K562 (cell line): ENCODE data around the gene PPP2R3B. TPM values are rescaled to one million over a fixed set of nuclear protein-coding genes. Genes with fewer than 3 reads are reported as not detected.

Experiments used
- ATAC-seq: fragments of 200-7000 bp; cut with Tn5 transposase; 3 replicates; pipeline ENCODE4 v1.9.1; 2020; ENCODE audit warnings: moderate library complexity
- BruUV-seq: library from RNA; stranded (reverse); fragments of 400-500 nt; replicated peaks from 2 replicates; lab custom pipeline; 2021; lab: Mats Ljungman, UMichigan
- CTCF ChIA-PET: fragments of 300-600 bp; formaldehyde crosslinking; extraction: SDS; loops from one replicate; lab custom pipeline; 2021; ENCODE audit warnings: low intra/inter-chr PET ratio; lab: Yijun Ruan, JAX
- POLR2A ChIA-PET: fragments of 300-600, 350-650 bp; sonication (Branson Sonifier 250); formaldehyde crosslinking; extraction: SDS; loops from one replicate; lab custom pipeline; 2021; ENCODE audit warnings: antibody characterized with exemption, inconsistent platforms; lab: Yijun Ruan, JAX
- DNase-seq, 4 experiments: peaks; one replicate each; pipeline versions ENCODE4 v3.0.0 to v3.0.0-alpha.2; 2011 to 2018; ENCODE audit warnings: low spot score in 3 of 4, mixed read lengths in 3 of 4; ENCODE audit errors: extremely low read depth in 1 of 4
- FAIRE-seq: peaks from 2 replicates; lab custom pipeline; 2011; peaks lifted over from hg19 to GRCh38; lab: Jason Lieb, UNC
- H2AFZ ChIP-seq: 2 replicates; pipeline ENCODE4 v1.6.0; 2011; ENCODE audit warnings: low read depth, low read length, control low read depth, inconsistent platforms
- H3K27ac ChIP-seq: fragments of 200-600 bp; 3 replicates; pipeline ENCODE4 v1.8.0; 2011; ENCODE audit warnings: low read depth, mild to moderate bottlenecking, control low read depth, inconsistent platforms, low read length, moderate library complexity, mixed read lengths; ENCODE audit errors: extremely low read depth
- H3K27me3 ChIP-seq, 2 experiments: fragments of 300-600 bp in 1 of 2; 2 replicates in 1 of 2; 3 replicates in 1 of 2; pipeline versions ENCODE4 v1.6.0 to v1.8.0; 2011; ENCODE audit warnings: inconsistent platforms in 2 of 2, low read length in 2 of 2, mild to moderate bottlenecking in 1 of 2, mixed read lengths in 1 of 2, moderate library complexity in 1 of 2; ENCODE audit not compliant: control insufficient read depth in 2 of 2, insufficient read depth in 2 of 2
- H3K36me3 ChIP-seq: fragments of 300-600 bp; 3 replicates; pipeline ENCODE4 v1.8.0; 2011; ENCODE audit warnings: mild to moderate bottlenecking, low read length, inconsistent platforms; ENCODE audit not compliant: control insufficient read depth, insufficient read depth
- H3K4me1 ChIP-seq, 2 experiments: fragments of 200-600 bp in 1 of 2; replicated peaks in 1 of 2; 2 replicates in 1 of 2; 3 replicates in 1 of 2; pipeline versions ENCODE4 v1.5.1 to v1.8.0; 2011; ENCODE audit warnings: inconsistent platforms in 2 of 2, low read length in 2 of 2, mild to moderate bottlenecking in 1 of 2, mixed read lengths in 1 of 2, moderate library complexity in 1 of 2; ENCODE audit not compliant: control insufficient read depth in 2 of 2, insufficient read depth in 2 of 2
- H3K4me2 ChIP-seq: 2 replicates; pipeline ENCODE4 v1.6.1; 2011; ENCODE audit warnings: low read length, control low read depth, inconsistent platforms, mixed read lengths; ENCODE audit not compliant: insufficient read depth
- H3K4me3 ChIP-seq: fragments of 200-600 bp; sonication (generic), shearing (Covaris generic); 2 replicates; pipeline ENCODE4 v1.5.1; 2016; ENCODE audit warnings: control low read depth, inconsistent platforms
- H3K79me2 ChIP-seq: fragments of 200-600 bp; 3 replicates; pipeline ENCODE4 v1.8.0; 2011; ENCODE audit warnings: low read length, inconsistent platforms; ENCODE audit not compliant: control insufficient read depth, insufficient read depth
- H3K9ac ChIP-seq, 2 experiments: 2 replicates each; pipeline versions ENCODE4 v1.6.0 to v1.6.1; 2011; ENCODE audit warnings: low read depth in 2 of 2, low read length in 2 of 2, control low read depth in 1 of 2, inconsistent platforms in 1 of 2, mild to moderate bottlenecking in 1 of 2, mixed read lengths in 1 of 2; ENCODE audit not compliant: insufficient read depth in 1 of 2
- H3K9me1 ChIP-seq: one replicate; pipeline ENCODE4 v1.6.0; 2011; ENCODE audit warnings: inconsistent platforms, mild to moderate bottlenecking, low read length, moderate library complexity; ENCODE audit not compliant: control insufficient read depth, insufficient read depth
- H3K9me3 ChIP-seq: replicated peaks from 2 replicates; pipeline ENCODE4 v1.5.1; 2011; ENCODE audit warnings: low read depth, low read length, inconsistent platforms; ENCODE audit not compliant: control insufficient read depth, insufficient read depth
- H4K20me1 ChIP-seq: replicated peaks from 2 replicates; pipeline ENCODE4 v1.6.1; 2011; ENCODE audit warnings: low read length, inconsistent platforms, mixed read lengths; ENCODE audit not compliant: control insufficient read depth, insufficient read depth
- ERF ChIP-seq: fragments of 450-650 bp; formaldehyde crosslinking; IDR thresholded peaks from 2 replicates; pipeline ENCODE4 v1.4.0; 2020; ENCODE audit warnings: mild to moderate bottlenecking, mixed read lengths
- MCM7 ChIP-seq, 2 experiments: fragments of 450-650 bp; IDR thresholded peaks; 2 replicates each; pipeline ENCODE4 v1.6.1; 2016 to 2018
- SOX6 ChIP-seq: fragments of 450-650 bp; IDR thresholded peaks from 2 replicates; pipeline ENCODE4 v1.6.1; 2014; ENCODE audit warnings: mild to moderate bottlenecking
- WGBS: fragments of 100-300 bp; shearing (Covaris generic); methylation state at CpG from one replicate; pipeline ENCODE4 v1.1.6; 2016; ENCODE audit warnings: low coverage, mixed read lengths; ENCODE audit not compliant: insufficient coverage; ENCODE audit errors: missing lambda C conversion rate; 5-methylcytosine and 5-hydroxymethylcytosine counted together
- in situ Hi-C: fragments of 300-500 bp; cut with MboI; formaldehyde crosslinking; loops from 4 replicates; pipeline ENCODE4 v1.15.0; 2018; ENCODE audit warnings: inconsistent platforms, mixed read lengths
- intact Hi-C: fragments of 100-400 bp; cut with micrococcal nuclease; formaldehyde crosslinking; loops from 2 replicates; pipeline ENCODE4 v1.14.2; 2022
- polyA plus RNA-seq, 8 experiments: library from polyadenylated mRNA; depleted of rRNA in 4 of 8; stranded (reverse) in 5 of 8; unstranded in 3 of 8; fragments of >200 nt; fragmentation: Nextera tagmentation in 2 of 8; fragmentation: Illumina TruSeq in 1 of 8; extraction: Ambion mirVana in 2 of 8; extraction: Trizol in 1 of 8; gene quantifications; 2 replicates each; pipeline versions ENCODE4 v1.2.1 to v1.2.3, GENCODE V29; 2011 to 2014; ENCODE audit warnings: inconsistent platforms in 1 of 8, missing spikeins in 1 of 8
- total RNA-seq, 7 experiments: library from RNA; depleted of rRNA in 6 of 7; stranded (reverse); fragments of >200 nt in 6 of 7; fragmentation: Illumina TruSeq in 2 of 7; extraction: Trizol in 2 of 7; gene quantifications; 2 replicates each; pipeline versions ENCODE4 v1.2.1 to v1.2.3, GENCODE V29; 2011 to 2021; ENCODE audit warnings: low replicate concordance in 1 of 7
- TF ChIP-seq, protein P1 (sequence below): IDR thresholded peaks from 2 replicates; pipeline ENCODE4 v1.6.1; 2011; ENCODE audit warnings: borderline replicate concordance, low read depth, mild to moderate bottlenecking, moderate library complexity, low read length; ENCODE audit not compliant: insufficient read depth, poor library complexity, severe bottlenecking

Gene PPP2R3B
- total and polyA plus RNA-seq, 9 of the 15 experiments (the other 6 are each of a cell fraction or from before 2014, with no cell fraction given) = 0.04 to 18.2 (median 8.2) TPM; not detected in 1

- intact Hi-C loops (no loop called here), in situ Hi-C loops (no loop called here)
- no TSS peak for BruUV-seq
- no peak overlapping the region for H3K4me3 ChIP-seq
- H3K9ac ChIP-seq = no peak overlapping the region
- no peaks in the 10 kb centered on the region for H3K36me3 ChIP-seq
- no peaks in the 10 kb centered on the region for H3K79me2 ChIP-seq
- FAIRE-seq (no peak), ATAC-seq (no peak)
- no peak overlapping the region for H3K27ac ChIP-seq
- 67% methylated on average over 17 of the region's 47 CpGs for WGBS
- CTCF ChIA-PET = no interaction called here
- H3K27me3 ChIP-seq = no peaks in the 10 kb centered on the region
- no peak for TF ChIP-seq MCM7 (IDR thresholded peaks at IDR 0.05)
- no peak for TF ChIP-seq ERF (CRISPR knock-in tag)
- TF ChIP-seq SOX6 = no peak
- TF ChIP-seq, protein P1, sequence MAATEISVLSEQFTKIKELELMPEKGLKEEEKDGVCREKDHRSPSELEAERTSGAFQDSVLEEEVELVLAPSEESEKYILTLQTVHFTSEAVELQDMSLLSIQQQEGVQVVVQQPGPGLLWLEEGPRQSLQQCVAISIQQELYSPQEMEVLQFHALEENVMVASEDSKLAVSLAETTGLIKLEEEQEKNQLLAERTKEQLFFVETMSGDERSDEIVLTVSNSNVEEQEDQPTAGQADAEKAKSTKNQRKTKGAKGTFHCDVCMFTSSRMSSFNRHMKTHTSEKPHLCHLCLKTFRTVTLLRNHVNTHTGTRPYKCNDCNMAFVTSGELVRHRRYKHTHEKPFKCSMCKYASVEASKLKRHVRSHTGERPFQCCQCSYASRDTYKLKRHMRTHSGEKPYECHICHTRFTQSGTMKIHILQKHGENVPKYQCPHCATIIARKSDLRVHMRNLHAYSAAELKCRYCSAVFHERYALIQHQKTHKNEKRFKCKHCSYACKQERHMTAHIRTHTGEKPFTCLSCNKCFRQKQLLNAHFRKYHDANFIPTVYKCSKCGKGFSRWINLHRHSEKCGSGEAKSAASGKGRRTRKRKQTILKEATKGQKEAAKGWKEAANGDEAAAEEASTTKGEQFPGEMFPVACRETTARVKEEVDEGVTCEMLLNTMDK = no peak
- TF ChIP-seq, all 486 proteins: peak for 0
- DNase-seq = no peak
- Histone ChIP-seq H3K4me1 (peaks cover 0 to 5% of the 10 kb centered on the region in 2 experiments; a peak in 2 of 5 replicates), H4K20me1 (no peaks in the 10 kb centered on the region), H3K9me1 (no peaks in the 10 kb centered on the region), H3K4me2 (no peak overlapping the region), H2AFZ (no peak overlapping the region), H3K9me3 (no peaks in the 10 kb centered on the region)
- POLR2A ChIA-PET = no interaction called here
These were observed 51.5 kb downstream of the PPP2R3B start for GRCh38 chrX:334971-335757.
